CD14-positive monocyte (primary cell): Measurements from ENCODE around the gene ZNF592. TPM values are rescaled to one million over a fixed set of nuclear protein-coding genes. Genes with fewer than 3 reads are reported as not detected.

ENCODE experiments used
- DNase-seq, 3 donors: peaks; one replicate each; pipeline ENCODE4 v3.0.0-alpha.2; 2011 to 2022
- H2AFZ ChIP-seq: 2 replicates; pipeline ENCODE4 v1.6.0; 2012; ENCODE audit warnings: mild to moderate bottlenecking, low read depth, low read length, inconsistent platforms; ENCODE audit not compliant: insufficient read depth, poor library complexity, severe bottlenecking
- H3K27ac ChIP-seq, 2 donors: 1 replicate in 1 of 2; 2 replicates in 1 of 2; pipeline ENCODE4 v1.5.1; 2012 to 2013; ENCODE audit warnings: low read length in 2 of 2, control low read depth in 1 of 2, inconsistent platforms in 1 of 2, low read depth in 1 of 2, mild to moderate bottlenecking in 1 of 2
- H3K27me3 ChIP-seq, 2 donors: one replicate each; pipeline versions ENCODE4 v1.6.0 to v1.6.1; 2011 to 2013; ENCODE audit warnings: low read length in 2 of 2; ENCODE audit not compliant: control insufficient read depth in 2 of 2, insufficient read depth in 2 of 2
- H3K36me3 ChIP-seq, 2 donors: replicated peaks in 1 of 2; 1 replicate in 1 of 2; 2 replicates in 1 of 2; pipeline versions ENCODE4 v1.5.1 to v1.6.1; 2012 to 2013; ENCODE audit warnings: low read length in 2 of 2, control low read depth in 1 of 2, inconsistent platforms in 1 of 2, mild to moderate bottlenecking in 1 of 2; ENCODE audit not compliant: insufficient read depth in 2 of 2, control insufficient read depth in 1 of 2
- H3K4me1 ChIP-seq, 2 donors: 1 replicate in 1 of 2; 2 replicates in 1 of 2; pipeline versions ENCODE4 v1.5.1 to v1.6.1; 2012 to 2013; ENCODE audit warnings: low read length in 2 of 2, control low read depth in 1 of 2, inconsistent platforms in 1 of 2, mild to moderate bottlenecking in 1 of 2, moderate library complexity in 1 of 2; ENCODE audit not compliant: insufficient read depth in 2 of 2, control insufficient read depth in 1 of 2
- H3K4me2 ChIP-seq: replicated peaks from 2 replicates; pipeline ENCODE3; 2012; ENCODE audit warnings: low read length, moderate library complexity, mild to moderate bottlenecking; ENCODE audit not compliant: poor library complexity, severe bottlenecking; ENCODE audit errors: extremely low read depth
- H3K4me3 ChIP-seq, 3 experiments: fragments of 200-600 bp in 1 of 3; sonication (generic) in 1 of 3; replicated peaks in 1 of 3; 1 replicate in 2 of 3; 2 replicates in 1 of 3; pipeline ENCODE4 v1.5.1; 2011 to 2013; ENCODE audit warnings: low read length in 3 of 3, mild to moderate bottlenecking in 3 of 3, control low read depth in 2 of 3, low read depth in 2 of 3, inconsistent platforms in 1 of 3, moderate library complexity in 1 of 3
- H3K79me2 ChIP-seq: 2 replicates; pipeline ENCODE4 v1.6.0; 2012; ENCODE audit warnings: mild to moderate bottlenecking, control low read depth, inconsistent platforms, low read length, moderate library complexity; ENCODE audit not compliant: insufficient read depth
- H3K9ac ChIP-seq: 2 replicates; pipeline ENCODE4 v1.6.0; 2017; ENCODE audit warnings: low read length, mild to moderate bottlenecking; ENCODE audit not compliant: insufficient read depth, poor library complexity, severe bottlenecking
- H3K9me3 ChIP-seq, 2 donors: replicated peaks in 1 of 2; 1 replicate in 1 of 2; 2 replicates in 1 of 2; pipeline versions ENCODE4 v1.5.1 to v1.6.1; 2012 to 2013; ENCODE audit warnings: low read length in 2 of 2, control low read depth in 1 of 2; ENCODE audit not compliant: control insufficient read depth in 1 of 2, insufficient read depth in 1 of 2
- H4K20me1 ChIP-seq: 2 replicates; pipeline ENCODE4 v1.6.0; 2012; ENCODE audit warnings: mild to moderate bottlenecking, low read length, control low read depth, moderate library complexity; ENCODE audit not compliant: insufficient read depth
- H3K27ac Mint-ChIP-seq, 7 donors: one replicate each; pipeline ENCODE4 v1.8.0; 2020; ENCODE audit warnings: mild to moderate bottlenecking in 7 of 7, mixed read lengths in 7 of 7, moderate library complexity in 6 of 7, inconsistent platforms in 2 of 7
- H3K27me3 Mint-ChIP-seq, 3 donors: one replicate each; pipeline ENCODE4 v1.8.0; 2021 to 2022; ENCODE audit warnings: low read depth in 3 of 3, mild to moderate bottlenecking in 3 of 3, mixed read lengths in 3 of 3, moderate library complexity in 3 of 3, inconsistent platforms in 1 of 3
- H3K36me3 Mint-ChIP-seq, 2 donors: one replicate each; pipeline ENCODE4 v1.8.0; 2020; ENCODE audit warnings: mixed read lengths in 2 of 2, inconsistent platforms in 1 of 2, mild to moderate bottlenecking in 1 of 2
- H3K4me1 Mint-ChIP-seq: one replicate; pipeline ENCODE4 v1.8.0; 2020; ENCODE audit warnings: mild to moderate bottlenecking, mixed read lengths
- H3K4me3 Mint-ChIP-seq, 2 donors: one replicate each; pipeline ENCODE4 v1.8.0; 2020; ENCODE audit warnings: mild to moderate bottlenecking in 2 of 2, mixed read lengths in 2 of 2, moderate library complexity in 1 of 2
- H3K9me3 Mint-ChIP-seq, 7 donors: one replicate each; pipeline ENCODE4 v1.8.0; 2020 to 2022; ENCODE audit warnings: mixed read lengths in 7 of 7, mild to moderate bottlenecking in 6 of 7, moderate library complexity in 6 of 7, inconsistent platforms in 2 of 7
- WGBS: methylation state at CpG from one replicate; pipeline ENCODE4 v1.1.5; 2013; ENCODE audit warnings: missing lambda C conversion rate; ENCODE audit not compliant: insufficient coverage; 5-methylcytosine and 5-hydroxymethylcytosine counted together
- intact Hi-C, 2 donors: fragments of 100-400 bp; cut with micrococcal nuclease; formaldehyde crosslinking; loops; one replicate each; pipeline versions ENCODE4 v1.15.0 to v1.15.1; 2023
- polyA plus RNA-seq, 3 donors: library from polyadenylated mRNA; depleted of rRNA in 1 of 3; unstranded in 2 of 3; stranded (reverse) in 1 of 3; fragments of 300-500 nt in 2 of 3; fragments of >200 nt in 1 of 3; fragmentation: Illumina TruSeq in 2 of 3; gene quantifications; 1 replicate in 2 of 3; 2 replicates in 1 of 3; pipeline ENCODE4 v1.2.3, GENCODE V29; 2012 to 2021
- TF ChIP-seq, protein P1 (sequence below): fragments of 200-600 bp; IDR thresholded peaks from one replicate; pipeline ENCODE4 v1.8.0; 2022; ENCODE audit warnings: antibody characterized with exemption, mild to moderate bottlenecking

The ZNF592 gene
- polyA plus RNA-seq, 3 donors = 2.8 to 43.6 (median 5.0) TPM

DNA sequence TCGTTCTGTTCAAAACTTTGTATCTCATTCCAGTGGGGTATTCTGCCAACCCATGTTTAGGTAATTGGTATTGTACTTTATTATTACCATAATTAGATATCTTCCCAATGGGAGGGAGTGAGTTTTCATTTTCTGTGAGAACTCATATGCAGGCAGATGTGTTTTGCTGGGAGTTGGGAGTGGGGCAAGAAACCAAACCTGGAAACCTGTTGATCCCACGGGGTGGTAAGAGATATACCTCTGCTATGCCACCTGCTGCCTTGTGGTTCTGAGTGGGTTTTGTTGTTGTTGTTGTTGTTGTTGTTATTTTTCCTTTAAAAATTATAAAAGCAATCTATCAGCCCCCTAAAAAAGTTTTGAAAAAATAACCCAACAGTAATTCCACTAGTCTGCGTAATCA is 32.1 kb downstream of the ZNF592 start:
- H3K9ac ChIP-seq = no peak overlapping the region
- H4K20me1 ChIP-seq = peaks cover 99% of the 10 kb centered on the region
- no peaks in the 10 kb centered on the region for H3K9me3 ChIP-seq
- no peak overlapping the region for H3K4me3 Mint-ChIP-seq
- no peak overlapping the region for H3K4me2 ChIP-seq
- peaks cover 56 to 74% of the 10 kb centered on the region in 2 donors for H3K36me3 ChIP-seq
- TF ChIP-seq, protein P1, sequence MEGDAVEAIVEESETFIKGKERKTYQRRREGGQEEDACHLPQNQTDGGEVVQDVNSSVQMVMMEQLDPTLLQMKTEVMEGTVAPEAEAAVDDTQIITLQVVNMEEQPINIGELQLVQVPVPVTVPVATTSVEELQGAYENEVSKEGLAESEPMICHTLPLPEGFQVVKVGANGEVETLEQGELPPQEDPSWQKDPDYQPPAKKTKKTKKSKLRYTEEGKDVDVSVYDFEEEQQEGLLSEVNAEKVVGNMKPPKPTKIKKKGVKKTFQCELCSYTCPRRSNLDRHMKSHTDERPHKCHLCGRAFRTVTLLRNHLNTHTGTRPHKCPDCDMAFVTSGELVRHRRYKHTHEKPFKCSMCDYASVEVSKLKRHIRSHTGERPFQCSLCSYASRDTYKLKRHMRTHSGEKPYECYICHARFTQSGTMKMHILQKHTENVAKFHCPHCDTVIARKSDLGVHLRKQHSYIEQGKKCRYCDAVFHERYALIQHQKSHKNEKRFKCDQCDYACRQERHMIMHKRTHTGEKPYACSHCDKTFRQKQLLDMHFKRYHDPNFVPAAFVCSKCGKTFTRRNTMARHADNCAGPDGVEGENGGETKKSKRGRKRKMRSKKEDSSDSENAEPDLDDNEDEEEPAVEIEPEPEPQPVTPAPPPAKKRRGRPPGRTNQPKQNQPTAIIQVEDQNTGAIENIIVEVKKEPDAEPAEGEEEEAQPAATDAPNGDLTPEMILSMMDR = no peak
- no peak overlapping the region for H3K4me3 ChIP-seq
- no CpG with 5 or more reads among the region's 3 CpGs for WGBS
- DNase-seq = no peak
- H3K4me1 Mint-ChIP-seq = peaks cover 9% of the 10 kb centered on the region
- H2AFZ ChIP-seq = no peak overlapping the region
- peaks cover 0 to 2% (median 0%) of the 10 kb centered on the region in 3 donors for H3K27me3 Mint-ChIP-seq
- H3K27me3 ChIP-seq = no peaks in the 10 kb centered on the region
- H3K79me2 ChIP-seq = peaks cover 99% of the 10 kb centered on the region
- H3K36me3 Mint-ChIP-seq = peaks cover 61 to 84% of the 10 kb centered on the region in 2 donors
- intact Hi-C loops = no loop called here
- H3K4me1 ChIP-seq = peaks cover 0 to 10% of the 10 kb centered on the region in 2 donors
- peak overlapping the region in 1 of 2 donors; percentile 20 for H3K27ac ChIP-seq
- H3K27ac Mint-ChIP-seq = peak overlapping the region in 1 of 7 donors; percentile 37
- H3K9me3 Mint-ChIP-seq = no peaks in the 10 kb centered on the region

DNA sequence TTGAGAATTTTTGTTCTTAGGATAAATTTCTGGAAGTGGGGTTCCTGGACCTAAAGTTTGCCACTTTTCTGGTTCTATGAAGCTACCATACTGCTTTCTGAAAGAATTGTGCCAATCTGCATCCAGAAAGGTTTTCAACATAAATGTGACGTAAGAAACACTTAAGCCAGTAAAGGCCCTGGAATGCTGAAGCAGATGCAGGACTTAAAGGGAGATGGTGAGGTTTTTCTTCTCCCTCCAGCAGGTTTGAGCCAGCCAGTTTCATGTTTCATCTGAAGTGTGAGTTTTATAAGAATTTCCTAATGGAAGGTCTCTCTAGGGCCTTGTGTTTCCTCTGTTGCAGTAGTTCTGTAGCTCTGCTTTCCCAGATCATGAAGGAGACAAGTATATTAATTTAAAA is 33.1 kb downstream of the ZNF592 start:
- intact Hi-C loops = no loop called here
- Histone ChIP-seq H3K36me3 (peaks cover 61 to 83% of the 10 kb centered on the region in 2 donors), H2AFZ (no peak overlapping the region), H3K4me1 (peaks cover 0 to 17% of the 10 kb centered on the region in 2 donors), H3K27ac (no peak overlapping the region), H4K20me1 (peaks cover 99% of the 10 kb centered on the region), H3K4me2 (no peak overlapping the region), H3K27me3 (no peaks in the 10 kb centered on the region), H3K79me2 (peaks cover 99% of the 10 kb centered on the region), H3K4me3 (no peak overlapping the region), H3K9ac (no peak overlapping the region), H3K9me3 (no peaks in the 10 kb centered on the region)
- H3K4me1 Mint-ChIP-seq = peaks cover 17% of the 10 kb centered on the region
- WGBS = 100% methylated on average over 1 of the region's 1 CpG
- peaks cover 0 to 1% (median 0%) of the 10 kb centered on the region in 7 donors for H3K9me3 Mint-ChIP-seq
- TF ChIP-seq, protein P1 = no peak
- H3K27ac Mint-ChIP-seq = peak overlapping the region in 2 of 7 donors; percentile 8 to 37
- H3K36me3 Mint-ChIP-seq = peaks cover 61 to 87% of the 10 kb centered on the region in 2 donors
- H3K4me3 Mint-ChIP-seq = no peak overlapping the region
- peaks cover 0 to 2% (median 0%) of the 10 kb centered on the region in 3 donors for H3K27me3 Mint-ChIP-seq
- no peak for DNase-seq
